HG03025 (cell line): Measurements from ENCODE around the gene UBL7.

ENCODE experiments used
- ATAC-seq: cut with Tn5 transposase; IDR thresholded peaks from one replicate; pipeline ENCODE4 v1.9.1; 2021; ENCODE audit warnings: mild to moderate bottlenecking, moderate library complexity; ENCODE audit not compliant: unreplicated experiment, low FRiP score

The UBL7 gene

DNA sequence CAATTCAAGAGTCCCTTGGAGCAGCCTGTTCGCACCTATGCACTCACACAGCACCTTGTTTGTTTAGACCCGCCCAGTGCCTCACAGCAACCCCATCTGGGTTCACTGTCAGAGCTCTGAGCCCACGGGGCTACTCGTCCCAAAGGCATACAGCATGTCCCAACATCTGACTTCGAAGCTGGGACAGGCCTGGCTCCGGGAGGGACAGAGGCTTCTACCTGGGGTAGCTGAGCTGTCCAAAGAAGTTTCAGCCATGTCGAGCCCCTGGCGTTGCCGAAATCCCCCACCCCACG, 64.9 kb downstream of the UBL7 start:
- no peak for ATAC-seq
